ENCODE results near the gene ST6GALNAC3.

The ST6GALNAC3 gene

GRCh38 chr1:76291191-76291590, 216.6 kb downstream of the ST6GALNAC3 start:
- Mint-ChIP-seq H3K27ac (no peak overlapping the region), H3K27me3 (no peaks in the 10 kb centered on the region), H3K9me3 (no peaks in the 10 kb centered on the region), H3K4me1 (ENCODE audit: low read depth) (peaks cover 53% of the 10 kb centered on the region), H3K36me3 (ENCODE audit: low read depth) (no peaks in the 10 kb centered on the region), H3K4me3 (no peak overlapping the region)

- H3K36me3 Mint-ChIP-seq (ENCODE audit: low read depth), result no peaks in the 10 kb centered on the region
- H3K27me3 Mint-ChIP-seq, result no peaks in the 10 kb centered on the region
- peaks cover 53% of the 10 kb centered on the region for H3K4me1 Mint-ChIP-seq (ENCODE audit: low read depth)
- no peak overlapping the region for H3K27ac Mint-ChIP-seq
- H3K9me3 Mint-ChIP-seq, result no peaks in the 10 kb centered on the region
- no peak overlapping the region for H3K4me3 Mint-ChIP-seq
These were observed 217.2 kb downstream of the ST6GALNAC3 start for GRCh38 chr1:76291737-76292136.

- no peaks in the 10 kb centered on the region for H3K27me3 Mint-ChIP-seq
- H3K9me3 Mint-ChIP-seq, result no peaks in the 10 kb centered on the region
- H3K36me3 Mint-ChIP-seq (ENCODE audit: low read depth), result no peaks in the 10 kb centered on the region
- peak overlapping the region; percentile 17 for H3K27ac Mint-ChIP-seq
- peaks cover 53% of the 10 kb centered on the region for H3K4me1 Mint-ChIP-seq (ENCODE audit: low read depth)
- no peak overlapping the region for H3K4me3 Mint-ChIP-seq
These were observed 218.1 kb downstream of the ST6GALNAC3 start for GRCh38 chr1:76292418-76293184.

- no peak overlapping the region for H3K4me3 Mint-ChIP-seq
- peaks cover 47% of the 10 kb centered on the region for H3K4me1 Mint-ChIP-seq (ENCODE audit: low read depth)
- no peaks in the 10 kb centered on the region for H3K27me3 Mint-ChIP-seq
These were observed 219.3 kb downstream of the ST6GALNAC3 start for GRCh38 chr1:76293831-76294230.

GRCh38 chr1:76294482-76295194, 220.1 kb downstream of the ST6GALNAC3 start:
- Mint-ChIP-seq H3K27ac (peak overlapping the region; percentile 1), H3K9me3 (no peaks in the 10 kb centered on the region), H3K36me3 (ENCODE audit: low read depth) (no peaks in the 10 kb centered on the region), H3K4me1 (ENCODE audit: low read depth) (peaks cover 40% of the 10 kb centered on the region), H3K4me3 (peak overlapping the region; percentile 20), H3K27me3 (no peaks in the 10 kb centered on the region)

More at GRCh38 chr1:76293831-76294230, 219.3 kb downstream of the ST6GALNAC3 start:
- Mint-ChIP-seq H3K36me3 (ENCODE audit: low read depth) (no peaks in the 10 kb centered on the region), H3K27ac (no peak overlapping the region), H3K9me3 (no peaks in the 10 kb centered on the region)

GRCh38 chr1:76298399-76298798, 223.9 kb downstream of the ST6GALNAC3 start:
- Mint-ChIP-seq H3K9me3 (no peaks in the 10 kb centered on the region), H3K4me1 (ENCODE audit: low read depth) (peaks cover 25% of the 10 kb centered on the region), H3K36me3 (ENCODE audit: low read depth) (no peaks in the 10 kb centered on the region), H3K27me3 (no peaks in the 10 kb centered on the region), H3K4me3 (no peak overlapping the region), H3K27ac (no peak overlapping the region)

- no peaks in the 10 kb centered on the region for H3K27me3 Mint-ChIP-seq
- no peaks in the 10 kb centered on the region for H3K9me3 Mint-ChIP-seq
- peaks cover 19% of the 10 kb centered on the region for H3K4me1 Mint-ChIP-seq (ENCODE audit: low read depth)
- no peaks in the 10 kb centered on the region for H3K36me3 Mint-ChIP-seq (ENCODE audit: low read depth)
- no peak overlapping the region for H3K27ac Mint-ChIP-seq
- no peak overlapping the region for H3K4me3 Mint-ChIP-seq
These were observed 224.5 kb downstream of the ST6GALNAC3 start for GRCh38 chr1:76299036-76299435.

GRCh38 chr1:76300556-76300955, 226.0 kb downstream of the ST6GALNAC3 start:
- H3K27ac Mint-ChIP-seq, result no peak overlapping the region
- no peak overlapping the region for H3K4me3 Mint-ChIP-seq
- no peaks in the 10 kb centered on the region for H3K27me3 Mint-ChIP-seq
- H3K4me1 Mint-ChIP-seq (ENCODE audit: low read depth), result peaks cover 5% of the 10 kb centered on the region
- no peaks in the 10 kb centered on the region for H3K36me3 Mint-ChIP-seq (ENCODE audit: low read depth)
- no peaks in the 10 kb centered on the region for H3K9me3 Mint-ChIP-seq

- peaks cover 4% of the 10 kb centered on the region for H3K4me1 Mint-ChIP-seq (ENCODE audit: low read depth)
- H3K4me3 Mint-ChIP-seq, result no peak overlapping the region
- no peak overlapping the region for H3K27ac Mint-ChIP-seq
- no peaks in the 10 kb centered on the region for H3K27me3 Mint-ChIP-seq
- H3K36me3 Mint-ChIP-seq (ENCODE audit: low read depth), result no peaks in the 10 kb centered on the region
- no peaks in the 10 kb centered on the region for H3K9me3 Mint-ChIP-seq
These were observed 228.3 kb downstream of the ST6GALNAC3 start for GRCh38 chr1:76302711-76303339.

- Mint-ChIP-seq H3K27ac (no peak overlapping the region), H3K36me3 (ENCODE audit: low read depth) (no peaks in the 10 kb centered on the region), H3K9me3 (no peaks in the 10 kb centered on the region), H3K4me3 (no peak overlapping the region), H3K27me3 (no peaks in the 10 kb centered on the region), H3K4me1 (ENCODE audit: low read depth) (peaks cover 4% of the 10 kb centered on the region)
These were observed 228.8 kb downstream of the ST6GALNAC3 start for GRCh38 chr1:76303340-76303717.

- Mint-ChIP-seq H3K4me1 (ENCODE audit: low read depth) (no peaks in the 10 kb centered on the region), H3K4me3 (no peak overlapping the region), H3K27me3 (no peaks in the 10 kb centered on the region)
These were observed 238.8 kb downstream of the ST6GALNAC3 start for GRCh38 chr1:76313304-76313703.

GRCh38 chr1:76314730-76315129, 240.2 kb downstream of the ST6GALNAC3 start:
- H3K27me3 Mint-ChIP-seq, result no peaks in the 10 kb centered on the region
- H3K9me3 Mint-ChIP-seq, result no peaks in the 10 kb centered on the region
- no peaks in the 10 kb centered on the region for H3K4me1 Mint-ChIP-seq (ENCODE audit: low read depth)
- no peak overlapping the region for H3K27ac Mint-ChIP-seq
- no peaks in the 10 kb centered on the region for H3K36me3 Mint-ChIP-seq (ENCODE audit: low read depth)
- H3K4me3 Mint-ChIP-seq, result no peak overlapping the region

More at GRCh38 chr1:76313304-76313703, 238.8 kb downstream of the ST6GALNAC3 start:
- no peak overlapping the region for H3K27ac Mint-ChIP-seq
- H3K9me3 Mint-ChIP-seq, result no peaks in the 10 kb centered on the region
- no peaks in the 10 kb centered on the region for H3K36me3 Mint-ChIP-seq (ENCODE audit: low read depth)

GRCh38 chr1:76317299-76317900, 242.9 kb downstream of the ST6GALNAC3 start:
- H3K36me3 Mint-ChIP-seq (ENCODE audit: low read depth), result no peaks in the 10 kb centered on the region
- no peaks in the 10 kb centered on the region for H3K27me3 Mint-ChIP-seq
- no peak overlapping the region for H3K27ac Mint-ChIP-seq
- no peak overlapping the region for H3K4me3 Mint-ChIP-seq
- no peaks in the 10 kb centered on the region for H3K9me3 Mint-ChIP-seq
- no peaks in the 10 kb centered on the region for H3K4me1 Mint-ChIP-seq (ENCODE audit: low read depth)

GRCh38 chr1:76330991-76331603, 256.6 kb downstream of the ST6GALNAC3 start:
- Mint-ChIP-seq H3K9me3 (no peaks in the 10 kb centered on the region), H3K27ac (no peak overlapping the region), H3K4me3 (no peak overlapping the region), H3K27me3 (no peaks in the 10 kb centered on the region), H3K4me1 (ENCODE audit: low read depth) (no peaks in the 10 kb centered on the region), H3K36me3 (ENCODE audit: low read depth) (no peaks in the 10 kb centered on the region)

Data from stimulated activated naive CD8-positive, alpha-beta T cell treated with anti-CD3 and anti-CD28 coated beads, Interleukin-15, Interleukin-2, amounts not matched to agents 100 ng/mL and 50 ng/mL, for 24 hours (primary cell).